Measurements from ENCODE around the gene BCL11B.
A peak's percentile ranks its signal among the peaks of the same experiment; 100 is the strongest.

The BCL11B gene

GRCh38 chr14:99177046-99177655 lies 94.8 kb downstream of the BCL11B start:
- no peak for DNase-seq

GRCh38 chr14:99176156-99176945 lies 95.6 kb downstream of the BCL11B start:
- no peak for DNase-seq

GRCh38 chr14:99175331-99176155 lies 96.5 kb downstream of the BCL11B start:
- DNase-seq, result no peak

GRCh38 chr14:99174770-99175319 lies 97.2 kb downstream of the BCL11B start:
- no peak for DNase-seq

GRCh38 chr14:99174081-99174769 lies 97.8 kb downstream of the BCL11B start:
- no peak for DNase-seq

GRCh38 chr14:99173506-99173905 lies 98.5 kb downstream of the BCL11B start:
- DNase-seq, result no peak

- DNase-seq, result no peak
Measured at GRCh38 chr14:99173086-99173485, 98.9 kb downstream of the BCL11B start.

- DNase-seq, result no peak
Measured at GRCh38 chr14:99171396-99171795, 100.6 kb downstream of the BCL11B start.

- no peak for DNase-seq
Measured at GRCh38 chr14:99169776-99170356, 102.1 kb downstream of the BCL11B start.

GRCh38 chr14:99168330-99168729 lies 103.7 kb downstream of the BCL11B start:
- DNase-seq, result no peak

- DNase-seq, result no peak
Measured at GRCh38 chr14:99166506-99166905, 105.5 kb downstream of the BCL11B start.

GRCh38 chr14:99164712-99165111 lies 107.3 kb downstream of the BCL11B start:
- DNase-seq, result peak; percentile 97

- DNase-seq, result no peak
Measured at GRCh38 chr14:99163446-99163845, 108.6 kb downstream of the BCL11B start.

- DNase-seq, result no peak
Measured at GRCh38 chr14:99159341-99160340, 112.4 kb downstream of the BCL11B start.

GRCh38 chr14:99158646-99159165 lies 113.3 kb downstream of the BCL11B start:
- DNase-seq, result no peak

GRCh38 chr14:99158150-99158549 lies 113.8 kb downstream of the BCL11B start:
- no peak for DNase-seq

- no peak for DNase-seq
Measured at GRCh38 chr14:99157676-99158075, 114.3 kb downstream of the BCL11B start.

GRCh38 chr14:99157246-99157645 lies 114.8 kb downstream of the BCL11B start:
- no peak for DNase-seq

- no peak for DNase-seq
Measured at GRCh38 chr14:99156814-99157213, 115.2 kb downstream of the BCL11B start.

GRCh38 chr14:99156090-99156425 lies 115.9 kb downstream of the BCL11B start:
- DNase-seq, result no peak

Measured in NCI-H2171 treated with DMSO at 0.1 percent for 48 hours (cell line).